Mesendoderm (in vitro differentiated cells): ENCODE measurements around the gene ATPAF2.

Source experiments
- DNase-seq: peaks from one replicate; pipeline ENCODE4 v3.0.0; 2013
- H2AK5ac ChIP-seq: 2 replicates; pipeline ENCODE4 v1.6.1; 2013; ENCODE audit warnings: low read length, inconsistent platforms
- H2BK120ac ChIP-seq: 2 replicates; pipeline ENCODE4 v1.6.1; 2013; ENCODE audit warnings: low read depth, mild to moderate bottlenecking, low read length, moderate library complexity, mixed read lengths
- H2BK15ac ChIP-seq: replicated peaks from 2 replicates; pipeline ENCODE4 v1.6.1; 2013; ENCODE audit warnings: low read depth, mild to moderate bottlenecking, moderate library complexity
- H2BK5ac ChIP-seq: 2 replicates; pipeline ENCODE4 v1.6.1; 2013; ENCODE audit warnings: low read length, inconsistent platforms
- H3K18ac ChIP-seq: 2 replicates; pipeline ENCODE4 v1.6.1; 2013; ENCODE audit warnings: mild to moderate bottlenecking, low read length, mixed read lengths
- H3K23ac ChIP-seq: one replicate; pipeline ENCODE4 v1.6.1; 2013; ENCODE audit warnings: low read length
- H3K27ac ChIP-seq: 2 replicates; pipeline ENCODE4 v1.5.1; 2013; ENCODE audit warnings: low read depth, mild to moderate bottlenecking, inconsistent platforms, low read length, moderate library complexity
- H3K27me3 ChIP-seq: 2 replicates; pipeline ENCODE4 v1.6.1; 2013; ENCODE audit warnings: low read length, control low read depth, mild to moderate bottlenecking, inconsistent platforms; ENCODE audit not compliant: insufficient read depth, poor library complexity
- H3K36me3 ChIP-seq: 2 replicates; pipeline ENCODE4 v1.6.1; 2013; ENCODE audit warnings: low read length, inconsistent platforms; ENCODE audit not compliant: control insufficient read depth, insufficient read depth
- H3K4ac ChIP-seq: one replicate; pipeline ENCODE4 v1.6.1; 2013; ENCODE audit warnings: low read depth, mild to moderate bottlenecking, low read length, moderate library complexity
- H3K4me1 ChIP-seq: 2 replicates; pipeline ENCODE4 v1.6.1; 2013; ENCODE audit warnings: low read depth, low read length, inconsistent platforms; ENCODE audit not compliant: control insufficient read depth
- H3K4me2 ChIP-seq: 2 replicates; pipeline ENCODE4 v1.6.1; 2013; ENCODE audit warnings: low read length
- H3K4me3 ChIP-seq: 2 replicates; pipeline ENCODE4 v1.5.1; 2013; ENCODE audit warnings: mild to moderate bottlenecking, low read length
- H3K56ac ChIP-seq: one replicate; pipeline ENCODE4 v1.6.1; 2013; ENCODE audit warnings: low read length
- H3K79me1 ChIP-seq: 2 replicates; pipeline ENCODE4 v1.6.1; 2013; ENCODE audit warnings: low read length, inconsistent platforms
- H3K79me2 ChIP-seq: 2 replicates; pipeline ENCODE4 v1.6.1; 2013; ENCODE audit warnings: mild to moderate bottlenecking, low read length; ENCODE audit not compliant: control insufficient read depth, insufficient read depth
- H3K9ac ChIP-seq: 2 replicates; pipeline ENCODE4 v1.6.1; 2013; ENCODE audit warnings: low read length, inconsistent platforms
- H4K5ac ChIP-seq: one replicate; pipeline ENCODE4 v1.6.1; 2013; ENCODE audit warnings: low read length
- H4K8ac ChIP-seq: one replicate; pipeline ENCODE4 v1.6.1; 2013; ENCODE audit warnings: low read depth, mild to moderate bottlenecking, control low read depth, low read length, moderate library complexity
- WGBS: extraction: QIAGEN DNeasy Blood & Tissue Kit; methylation state at CpG from one replicate; pipeline ENCODE4 v1.1.7; 2013; ENCODE audit warnings: low lambda C conversion rate, missing lambda C conversion rate; ENCODE audit not compliant: insufficient coverage; ENCODE audit errors: extremely low coverage; 5-methylcytosine and 5-hydroxymethylcytosine counted together

Gene ATPAF2

DNA sequence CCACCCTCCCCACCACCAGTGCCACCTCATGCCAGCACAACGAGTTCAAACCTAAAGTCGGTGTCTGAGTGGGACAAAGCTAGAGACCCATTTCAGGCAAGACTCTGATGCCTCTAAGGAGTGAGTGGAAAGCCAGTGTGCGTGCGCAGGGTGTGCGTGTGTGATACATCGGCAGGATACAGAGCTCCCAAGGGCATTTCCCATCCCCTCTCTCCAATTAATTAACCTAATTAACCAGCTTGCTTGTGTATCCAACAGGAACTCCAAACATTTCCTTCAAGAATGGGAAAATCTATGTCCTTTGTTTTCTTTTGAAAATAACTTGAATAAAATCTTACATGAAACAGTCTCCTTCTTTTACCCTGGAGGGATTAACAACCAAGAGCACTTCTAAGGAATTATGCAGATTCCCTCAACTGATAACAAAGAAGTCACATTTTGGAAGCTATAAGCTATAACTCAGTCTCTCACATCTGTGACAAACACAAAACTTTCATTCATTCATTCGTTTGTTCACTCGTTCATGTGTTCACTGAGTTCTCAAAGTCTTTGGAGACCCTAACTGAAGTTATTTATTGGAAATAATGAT, 9.9 kb downstream of the ATPAF2 start:
- Histone ChIP-seq H3K4me1 (peaks cover 2% of the 10 kb centered on the region), H3K27me3 (no peaks in the 10 kb centered on the region), H2AK5ac (no peak overlapping the region), H3K79me1 (no peaks in the 10 kb centered on the region), H3K4ac (no peak overlapping the region), H3K36me3 (no peaks in the 10 kb centered on the region), H3K18ac (no peak overlapping the region), H2BK5ac (no peak overlapping the region), H4K5ac (no peak overlapping the region), H3K9ac (no peak overlapping the region), H2BK120ac (no peak overlapping the region), H3K56ac (no peak overlapping the region), H3K4me3 (no peak overlapping the region), H3K79me2 (no peaks in the 10 kb centered on the region), H3K27ac (no peak overlapping the region), H3K23ac (no peak overlapping the region), H2BK15ac (no peak overlapping the region), H3K4me2 (no peak overlapping the region), H4K8ac (no peak overlapping the region)
- DNase-seq, result no peak
- WGBS, result no CpG with 5 or more reads among the region's 8 CpGs

GRCh38 chr17:18028114-18028951, 10.6 kb downstream of the ATPAF2 start:
- no peak overlapping the region for H3K56ac ChIP-seq
- no peak overlapping the region for H3K27ac ChIP-seq
- H3K9ac ChIP-seq, result no peak overlapping the region
- no peak overlapping the region for H3K4ac ChIP-seq
- H3K4me1 ChIP-seq, result peaks cover 2% of the 10 kb centered on the region
- no peak overlapping the region for H3K4me2 ChIP-seq
- no peak overlapping the region for H4K8ac ChIP-seq
- no peak overlapping the region for H3K23ac ChIP-seq
- no peaks in the 10 kb centered on the region for H3K27me3 ChIP-seq
- no peak overlapping the region for H2AK5ac ChIP-seq
- DNase-seq, result no peak
- WGBS, result no CpG with 5 or more reads among the region's 11 CpGs
- H3K79me2 ChIP-seq, result no peaks in the 10 kb centered on the region
- H3K36me3 ChIP-seq, result no peaks in the 10 kb centered on the region
- H3K18ac ChIP-seq, result no peak overlapping the region
- no peaks in the 10 kb centered on the region for H3K79me1 ChIP-seq
- no peak overlapping the region for H2BK5ac ChIP-seq
- no peak overlapping the region for H4K5ac ChIP-seq
- H3K4me3 ChIP-seq, result no peak overlapping the region
- H2BK120ac ChIP-seq, result no peak overlapping the region
- H2BK15ac ChIP-seq, result no peak overlapping the region

DNA sequence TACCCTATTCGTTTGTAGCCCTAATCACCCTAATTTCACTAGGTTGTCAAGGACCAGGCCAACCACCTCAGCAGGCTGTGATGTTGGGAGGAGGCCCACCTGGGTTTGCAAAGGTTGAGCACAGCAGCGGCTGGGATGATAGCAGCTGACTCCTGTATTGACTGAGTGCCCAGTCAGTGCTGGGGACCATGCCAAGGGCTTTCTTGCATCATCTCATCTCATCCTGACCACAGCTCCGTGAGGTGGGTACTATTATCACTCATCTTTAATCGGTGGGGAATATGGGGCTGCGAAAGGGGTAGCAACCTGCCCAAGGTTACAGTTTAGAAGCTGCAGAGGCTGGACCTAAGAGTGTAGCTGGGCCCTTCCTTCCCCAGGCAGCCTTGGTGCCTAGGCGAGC, 11.7 kb downstream of the ATPAF2 start:
- peaks cover 2% of the 10 kb centered on the region for H3K4me1 ChIP-seq
- no peak overlapping the region for H3K56ac ChIP-seq
- WGBS, result no CpG with 5 or more reads among the region's 6 CpGs
- no peak for DNase-seq
- H4K5ac ChIP-seq, result no peak overlapping the region
- H2BK5ac ChIP-seq, result no peak overlapping the region
- H3K23ac ChIP-seq, result no peak overlapping the region
- no peaks in the 10 kb centered on the region for H3K36me3 ChIP-seq
- no peaks in the 10 kb centered on the region for H3K79me1 ChIP-seq
- H3K27ac ChIP-seq, result no peak overlapping the region
- no peak overlapping the region for H2BK120ac ChIP-seq
- H3K9ac ChIP-seq, result no peak overlapping the region
- H2AK5ac ChIP-seq, result no peak overlapping the region
- no peak overlapping the region for H3K4me2 ChIP-seq
- H3K79me2 ChIP-seq, result no peaks in the 10 kb centered on the region
- H3K4ac ChIP-seq, result no peak overlapping the region
- H3K27me3 ChIP-seq, result no peaks in the 10 kb centered on the region
- no peak overlapping the region for H3K4me3 ChIP-seq
- no peak overlapping the region for H3K18ac ChIP-seq
- H4K8ac ChIP-seq, result no peak overlapping the region
- no peak overlapping the region for H2BK15ac ChIP-seq

DNA sequence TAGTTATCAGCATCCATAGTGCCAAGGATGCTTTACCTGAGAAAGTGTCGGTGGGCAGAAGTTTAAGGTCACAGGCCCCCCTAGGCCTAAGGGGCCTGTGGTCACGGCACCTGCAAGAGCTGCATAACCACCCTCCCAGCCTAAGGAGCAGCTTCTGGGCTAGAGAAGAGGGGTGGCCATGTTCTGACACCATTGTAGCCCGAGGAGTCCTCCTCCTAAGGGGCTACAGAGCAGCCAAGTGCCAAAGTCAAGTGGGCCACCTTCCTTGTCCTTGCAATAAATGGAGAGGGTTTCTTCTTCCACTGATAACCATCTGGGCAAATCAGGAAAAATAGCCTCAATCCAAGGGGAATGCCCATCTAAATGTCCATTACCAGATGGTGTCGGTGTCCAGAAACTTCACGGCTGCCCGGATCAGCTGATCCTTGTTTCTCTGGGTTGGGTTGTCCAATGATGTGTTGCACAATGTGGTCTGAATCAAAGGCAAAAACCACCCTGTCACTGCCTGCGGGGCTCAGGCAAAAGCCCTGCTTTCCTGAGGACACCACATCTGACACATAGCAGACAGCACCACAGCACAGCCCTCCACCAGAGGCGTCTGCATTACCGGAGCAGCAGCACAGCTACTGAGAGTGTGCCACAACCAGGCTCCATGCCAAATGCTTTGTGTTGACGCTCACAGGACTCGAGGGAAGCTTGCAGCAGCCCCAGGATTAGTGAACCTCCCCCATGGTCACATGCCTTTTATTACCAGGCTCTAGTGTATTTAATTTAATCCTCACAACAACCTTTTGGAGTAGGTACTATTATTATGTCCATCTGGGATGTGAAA, 12.8 kb downstream of the ATPAF2 start:
- no CpG with 5 or more reads among the region's 11 CpGs for WGBS

GRCh38 chr17:18025241-18025944, 13.6 kb downstream of the ATPAF2 start:
- Histone ChIP-seq H3K4ac (no peak overlapping the region), H3K56ac (no peak overlapping the region), H3K23ac (no peak overlapping the region), H2BK15ac (no peak overlapping the region), H3K18ac (no peak overlapping the region), H2AK5ac (no peak overlapping the region), H2BK120ac (no peak overlapping the region), H3K4me2 (no peak overlapping the region), H3K79me1 (no peaks in the 10 kb centered on the region), H3K36me3 (no peaks in the 10 kb centered on the region), H3K27ac (no peak overlapping the region), H3K9ac (no peak overlapping the region), H2BK5ac (no peak overlapping the region), H3K27me3 (no peaks in the 10 kb centered on the region), H4K5ac (no peak overlapping the region), H3K4me1 (peaks cover 2% of the 10 kb centered on the region), H4K8ac (no peak overlapping the region), H3K79me2 (no peaks in the 10 kb centered on the region), H3K4me3 (no peak overlapping the region)
- DNase-seq, result no peak
- WGBS, result no CpG with 5 or more reads among the region's 5 CpGs

More for the DNA sequence above, 12.8 kb downstream of the ATPAF2 start:
- Histone ChIP-seq H3K9ac (no peak overlapping the region), H3K79me1 (no peaks in the 10 kb centered on the region), H3K27me3 (no peaks in the 10 kb centered on the region), H2BK5ac (no peak overlapping the region), H4K8ac (no peak overlapping the region), H3K56ac (no peak overlapping the region), H3K4ac (no peak overlapping the region), H2BK120ac (no peak overlapping the region), H3K4me3 (no peak overlapping the region), H3K36me3 (no peaks in the 10 kb centered on the region), H3K23ac (no peak overlapping the region), H3K79me2 (no peaks in the 10 kb centered on the region), H2BK15ac (no peak overlapping the region), H3K4me1 (peaks cover 2% of the 10 kb centered on the region), H3K18ac (no peak overlapping the region), H2AK5ac (no peak overlapping the region), H4K5ac (no peak overlapping the region), H3K27ac (no peak overlapping the region), H3K4me2 (no peak overlapping the region)
- no peak for DNase-seq
